B cell (primary cell): ENCODE results near the gene ICAM5. TPM values are rescaled to one million over a fixed set of nuclear protein-coding genes. Genes with fewer than 3 reads are reported as not detected.

Experiments used
- ATAC-seq: fragments of 200-7000 bp; cut with Tn5 transposase; one replicate; pipeline ENCODE4 v1.10.0; 2021; ENCODE audit warnings: low read depth, mild to moderate bottlenecking, moderate number of reproducible peaks, moderate library complexity
- CTCF ChIA-PET: fragments of 350-600 bp; sonication (Branson Sonifier 250); formaldehyde crosslinking; loops from one replicate; lab custom pipeline; 2021; ENCODE audit warnings: antibody characterized with exemption, inconsistent platforms; lab: Charles Lee
- POLR2A ChIA-PET: fragments of 350-600 bp; sonication (Branson Sonifier 250); formaldehyde crosslinking; loops from one replicate; lab custom pipeline; 2021; ENCODE audit warnings: antibody characterized with exemption; lab: Charles Lee
- DNase-seq: peaks from one replicate; pipeline ENCODE4 v3.0.0; 2013
- H2AFZ ChIP-seq: 2 replicates; pipeline ENCODE4 v1.6.1; 2012; ENCODE audit warnings: mild to moderate bottlenecking, low read depth, low read length; ENCODE audit not compliant: insufficient read depth, poor library complexity, severe bottlenecking
- H3K27ac ChIP-seq, 2 donors: 1 replicate in 1 of 2; 2 replicates in 1 of 2; pipeline ENCODE4 v1.5.1; 2012 to 2013; ENCODE audit warnings: low read length in 2 of 2, mild to moderate bottlenecking in 2 of 2, moderate library complexity in 1 of 2
- H3K27me3 ChIP-seq, 4 experiments: fragments of 200-600 bp in 1 of 4; sonication (generic) in 1 of 4; replicated peaks in 1 of 4; 1 replicate in 2 of 4; 2 replicates in 2 of 4; pipeline versions ENCODE4 v1.6.1 to v1.7.0; 2013 to 2016; ENCODE audit warnings: low read length in 3 of 4, mild to moderate bottlenecking in 2 of 4, mixed read lengths in 1 of 4, moderate library complexity in 1 of 4; ENCODE audit not compliant: insufficient read depth in 4 of 4, control insufficient read depth in 3 of 4; ENCODE audit errors: control extremely low read depth in 1 of 4
- H3K36me3 ChIP-seq, 2 experiments: replicated peaks in 1 of 2; 1 replicate in 1 of 2; 2 replicates in 1 of 2; pipeline versions ENCODE4 v1.6.1 to v1.7.1; 2013; ENCODE audit warnings: low read length in 1 of 2; ENCODE audit not compliant: insufficient read depth in 2 of 2, control insufficient read depth in 1 of 2; ENCODE audit errors: control extremely low read depth in 1 of 2, extremely low read depth in 1 of 2
- H3K4me1 ChIP-seq, 2 donors: fragments of 200-600 bp in 1 of 2; sonication (generic) in 1 of 2; 1 replicate in 1 of 2; 2 replicates in 1 of 2; pipeline versions ENCODE4 v1.5.1 to v1.6.1; 2013 to 2017; ENCODE audit warnings: low read length in 2 of 2; ENCODE audit not compliant: control insufficient read depth in 2 of 2, insufficient read depth in 2 of 2
- H3K4me2 ChIP-seq: replicated peaks from 2 replicates; pipeline ENCODE3; 2012; ENCODE audit warnings: mild to moderate bottlenecking, low read depth, low read length; ENCODE audit not compliant: poor library complexity, severe bottlenecking
- H3K4me3 ChIP-seq, 5 experiments: fragments of 200-600 bp in 1 of 5; sonication (generic) in 1 of 5; 1 replicate in 3 of 5; 2 replicates in 2 of 5; pipeline versions ENCODE4 v1.5.1 to v1.7.0; 2011 to 2016; ENCODE audit warnings: low read length in 4 of 5, mild to moderate bottlenecking in 4 of 5, low read depth in 2 of 5, control low read depth in 1 of 5, moderate library complexity in 1 of 5; ENCODE audit not compliant: insufficient read depth in 1 of 5; ENCODE audit errors: control extremely low read depth in 1 of 5, extremely low read depth in 1 of 5
- H3K79me2 ChIP-seq: fragments of 200-600 bp; sonication (generic); one replicate; pipeline ENCODE4 v1.6.0; 2016; ENCODE audit warnings: low read length; ENCODE audit not compliant: control insufficient read depth, insufficient read depth
- H3K9ac ChIP-seq: fragments of 200-600 bp; sonication (generic); 2 replicates; pipeline ENCODE4 v1.6.1; 2017; ENCODE audit warnings: mild to moderate bottlenecking, low read length, moderate library complexity
- H3K9me3 ChIP-seq, 3 donors: one replicate each; pipeline versions ENCODE4 v1.6.1 to v1.7.1; 2013; ENCODE audit warnings: low read length in 2 of 3; ENCODE audit not compliant: control insufficient read depth in 2 of 3, insufficient read depth in 1 of 3; ENCODE audit errors: control extremely low read depth in 1 of 3
- H4K20me1 ChIP-seq: 2 replicates; pipeline ENCODE4 v1.6.0; 2012; ENCODE audit warnings: mild to moderate bottlenecking, low read length; ENCODE audit not compliant: insufficient read depth, control insufficient read depth, poor library complexity, severe bottlenecking
- H3K27ac Mint-ChIP-seq: one replicate; pipeline ENCODE4 v1.8.0; 2021; ENCODE audit warnings: mixed read lengths
- H3K27me3 Mint-ChIP-seq: one replicate; pipeline ENCODE4 v1.8.0; 2021; ENCODE audit warnings: mixed read lengths
- H3K4me1 Mint-ChIP-seq: one replicate; pipeline ENCODE4 v1.8.0; 2021; ENCODE audit warnings: mixed read lengths
- H3K4me3 Mint-ChIP-seq: one replicate; pipeline ENCODE4 v1.8.0; 2021; ENCODE audit warnings: mixed read lengths
- H3K9me3 Mint-ChIP-seq: one replicate; pipeline ENCODE4 v1.8.0; 2022; ENCODE audit warnings: mixed read lengths; ENCODE audit not compliant: insufficient read depth
- EZH2 ChIP-seq: IDR thresholded peaks from 2 replicates; pipeline ENCODE4 v1.6.1; 2012; ENCODE audit warnings: borderline replicate concordance, low read depth, mild to moderate bottlenecking, moderate library complexity, low read length; ENCODE audit not compliant: insufficient read depth, poor library complexity, severe bottlenecking
- WGBS: methylation state at CpG from one replicate; pipeline ENCODE4 v1.1.5; 2013; ENCODE audit warnings: missing lambda C conversion rate; ENCODE audit not compliant: insufficient coverage; 5-methylcytosine and 5-hydroxymethylcytosine counted together
- intact Hi-C: fragments of 100-400 bp; cut with micrococcal nuclease; formaldehyde crosslinking; loops from one replicate; pipeline ENCODE4 v1.10.0; 2022
- polyA plus RNA-seq: library from polyadenylated mRNA; depleted of rRNA; stranded (reverse); fragments of >200 nt; gene quantifications from 2 replicates; pipeline ENCODE4 v1.2.3, GENCODE V29; 2012
- total RNA-seq, 2 donors: library from RNA; stranded (reverse); fragments of 120-200 nt in 1 of 2; gene quantifications; 1 replicate in 1 of 2; 2 replicates in 1 of 2; pipeline versions ENCODE4 v1.2.3 to v1.2.4, GENCODE V29; 2013 to 2022
- TF ChIP-seq, protein P1 (sequence below): fragments of 200-600 bp; IDR thresholded peaks from one replicate; pipeline ENCODE4 v1.8.0; 2022; ENCODE audit warnings: antibody characterized with exemption, mild to moderate bottlenecking

The ICAM5 gene
- total and polyA plus RNA-seq, 2 donors (not counting 1 experiment from before 2014, with no cell fraction given) = 0.54 TPM; not detected in 1

DNA sequence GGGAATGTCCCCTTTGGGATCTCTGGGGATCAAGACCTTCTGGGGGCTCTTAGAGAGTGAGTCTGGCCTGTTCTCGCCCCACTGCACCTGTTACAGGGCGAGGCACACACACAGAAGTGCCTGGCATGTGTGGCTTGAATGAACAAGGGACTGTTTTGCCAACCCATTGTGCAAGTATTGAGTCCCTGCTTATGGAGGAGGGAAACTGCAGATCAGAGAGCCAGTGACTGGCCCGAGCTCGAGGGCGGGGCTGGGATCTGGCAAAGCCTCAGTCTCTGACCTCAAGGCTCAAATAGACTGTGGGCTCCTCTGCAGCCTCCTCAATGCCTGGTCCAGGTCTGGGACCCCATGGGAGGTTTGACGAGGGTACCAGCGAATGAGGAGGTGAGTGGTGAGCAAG is 38.0 kb downstream of the ICAM5 start:
- no peak overlapping the region for H3K4me3 ChIP-seq
- no peaks in the 10 kb centered on the region for H3K9me3 ChIP-seq
- 95% methylated on average over 7 of the region's 7 CpGs for WGBS
- no peak overlapping the region for H2AFZ ChIP-seq
- intact Hi-C loops = no loop called here
- peaks cover 0 to 68% of the 10 kb centered on the region in 2 experiments for H3K36me3 ChIP-seq
- Mint-ChIP-seq H3K4me3 (no peak overlapping the region), H3K27ac (no peak overlapping the region), H3K9me3 (no peaks in the 10 kb centered on the region), H3K27me3 (no peaks in the 10 kb centered on the region), H3K4me1 (peaks cover 13% of the 10 kb centered on the region)
- H3K4me2 ChIP-seq = no peak overlapping the region
- ATAC-seq (no peak), DNase-seq (no peak)
- no peak overlapping the region for H3K27ac ChIP-seq
- no peaks in the 10 kb centered on the region for H3K27me3 ChIP-seq
- no peak for TF ChIP-seq EZH2
- TF ChIP-seq, protein P1, sequence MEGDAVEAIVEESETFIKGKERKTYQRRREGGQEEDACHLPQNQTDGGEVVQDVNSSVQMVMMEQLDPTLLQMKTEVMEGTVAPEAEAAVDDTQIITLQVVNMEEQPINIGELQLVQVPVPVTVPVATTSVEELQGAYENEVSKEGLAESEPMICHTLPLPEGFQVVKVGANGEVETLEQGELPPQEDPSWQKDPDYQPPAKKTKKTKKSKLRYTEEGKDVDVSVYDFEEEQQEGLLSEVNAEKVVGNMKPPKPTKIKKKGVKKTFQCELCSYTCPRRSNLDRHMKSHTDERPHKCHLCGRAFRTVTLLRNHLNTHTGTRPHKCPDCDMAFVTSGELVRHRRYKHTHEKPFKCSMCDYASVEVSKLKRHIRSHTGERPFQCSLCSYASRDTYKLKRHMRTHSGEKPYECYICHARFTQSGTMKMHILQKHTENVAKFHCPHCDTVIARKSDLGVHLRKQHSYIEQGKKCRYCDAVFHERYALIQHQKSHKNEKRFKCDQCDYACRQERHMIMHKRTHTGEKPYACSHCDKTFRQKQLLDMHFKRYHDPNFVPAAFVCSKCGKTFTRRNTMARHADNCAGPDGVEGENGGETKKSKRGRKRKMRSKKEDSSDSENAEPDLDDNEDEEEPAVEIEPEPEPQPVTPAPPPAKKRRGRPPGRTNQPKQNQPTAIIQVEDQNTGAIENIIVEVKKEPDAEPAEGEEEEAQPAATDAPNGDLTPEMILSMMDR = no peak
- H4K20me1 ChIP-seq = peaks cover 82% of the 10 kb centered on the region
- H3K79me2 ChIP-seq = peaks cover 62% of the 10 kb centered on the region
- no peak overlapping the region for H3K9ac ChIP-seq
- POLR2A ChIA-PET = no interaction called here
- H3K4me1 ChIP-seq = peaks cover 6 to 17% of the 10 kb centered on the region in 2 donors
- CTCF ChIA-PET = no interaction called here

DNA sequence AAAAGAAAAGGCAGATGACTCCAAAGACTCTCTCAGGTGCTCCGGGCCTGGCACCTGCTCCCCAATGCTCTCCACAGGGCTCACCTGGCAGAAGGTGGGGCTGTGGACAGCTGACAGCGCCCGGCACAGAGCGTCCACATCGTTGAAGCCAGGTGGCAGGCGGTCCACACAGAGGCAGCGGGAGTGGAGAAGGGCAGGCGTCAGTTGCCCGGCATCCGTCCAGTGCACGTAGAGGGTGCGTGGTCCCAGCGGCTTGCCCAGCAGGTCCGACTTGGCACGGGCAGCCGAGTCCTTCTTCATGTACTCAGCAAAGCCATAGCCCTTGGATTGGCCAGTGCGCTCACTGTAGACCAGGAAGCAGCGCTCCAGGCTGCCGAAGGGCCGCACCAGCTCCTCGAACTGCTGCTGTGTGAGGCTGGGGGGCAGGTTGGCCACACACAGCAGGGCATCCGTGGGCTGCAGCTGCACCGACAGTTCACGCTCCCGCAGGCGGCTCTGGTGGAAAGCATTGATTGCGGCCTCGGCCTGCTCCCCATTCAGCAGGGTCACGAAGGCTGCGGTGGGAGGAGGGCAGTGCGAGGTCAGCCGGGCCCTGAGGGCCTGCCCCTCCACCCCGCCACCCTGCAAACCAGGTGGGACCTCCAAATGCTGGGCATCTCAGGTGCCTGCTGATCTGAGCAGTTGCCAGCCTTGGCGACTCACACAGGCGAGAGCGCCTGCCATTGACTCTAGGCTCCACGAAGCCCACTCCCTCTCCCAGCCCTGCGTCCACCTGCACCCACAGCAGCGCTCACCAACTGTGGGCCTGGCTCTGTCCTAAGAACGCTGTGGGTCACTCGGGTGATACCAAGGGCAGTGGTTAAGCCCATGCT is 39.0 kb downstream of the ICAM5 start:
- Histone ChIP-seq H3K27me3 (no peaks in the 10 kb centered on the region), H4K20me1 (peaks cover 75% of the 10 kb centered on the region), H3K36me3 (peaks cover 0 to 59% of the 10 kb centered on the region in 2 experiments), H3K79me2 (peaks cover 60% of the 10 kb centered on the region), H3K4me2 (no peak overlapping the region), H3K4me1 (peaks cover 8 to 15% of the 10 kb centered on the region in 2 donors), H3K9ac (no peak overlapping the region), H2AFZ (no peak overlapping the region), H3K9me3 (peaks cover 0 to 3% (median 0%) of the 10 kb centered on the region in 3 donors), H3K4me3 (no peak overlapping the region), H3K27ac (no peak overlapping the region)
- no peak for ATAC-seq
- POLR2A ChIA-PET = no interaction called here
- H3K9me3 Mint-ChIP-seq = no peaks in the 10 kb centered on the region
- intact Hi-C loops = no loop called here
- TF ChIP-seq, protein P1 = no peak
- no peak for TF ChIP-seq EZH2
- WGBS = 98% methylated on average over 41 of the region's 41 CpGs
- no peaks in the 10 kb centered on the region for H3K27me3 Mint-ChIP-seq
- CTCF ChIA-PET = no interaction called here
- H3K27ac Mint-ChIP-seq = no peak overlapping the region
- peaks cover 19% of the 10 kb centered on the region for H3K4me1 Mint-ChIP-seq
- H3K4me3 Mint-ChIP-seq = no peak overlapping the region
- DNase-seq = peak; percentile 4
